NCI-H345 (cell line): Measurements from ENCODE around the gene TRIM56.
"Not testable (repeated sequence)": the region's sequence is repeated elsewhere in the genome, so short reads cannot be mapped to it uniquely, and the experiment has no call there.

Experiments
- DNase-seq: peaks from one replicate; lab custom pipeline; 2025; lab: John Stamatoyannopoulos, UW

TRIM56 gene

DNA sequence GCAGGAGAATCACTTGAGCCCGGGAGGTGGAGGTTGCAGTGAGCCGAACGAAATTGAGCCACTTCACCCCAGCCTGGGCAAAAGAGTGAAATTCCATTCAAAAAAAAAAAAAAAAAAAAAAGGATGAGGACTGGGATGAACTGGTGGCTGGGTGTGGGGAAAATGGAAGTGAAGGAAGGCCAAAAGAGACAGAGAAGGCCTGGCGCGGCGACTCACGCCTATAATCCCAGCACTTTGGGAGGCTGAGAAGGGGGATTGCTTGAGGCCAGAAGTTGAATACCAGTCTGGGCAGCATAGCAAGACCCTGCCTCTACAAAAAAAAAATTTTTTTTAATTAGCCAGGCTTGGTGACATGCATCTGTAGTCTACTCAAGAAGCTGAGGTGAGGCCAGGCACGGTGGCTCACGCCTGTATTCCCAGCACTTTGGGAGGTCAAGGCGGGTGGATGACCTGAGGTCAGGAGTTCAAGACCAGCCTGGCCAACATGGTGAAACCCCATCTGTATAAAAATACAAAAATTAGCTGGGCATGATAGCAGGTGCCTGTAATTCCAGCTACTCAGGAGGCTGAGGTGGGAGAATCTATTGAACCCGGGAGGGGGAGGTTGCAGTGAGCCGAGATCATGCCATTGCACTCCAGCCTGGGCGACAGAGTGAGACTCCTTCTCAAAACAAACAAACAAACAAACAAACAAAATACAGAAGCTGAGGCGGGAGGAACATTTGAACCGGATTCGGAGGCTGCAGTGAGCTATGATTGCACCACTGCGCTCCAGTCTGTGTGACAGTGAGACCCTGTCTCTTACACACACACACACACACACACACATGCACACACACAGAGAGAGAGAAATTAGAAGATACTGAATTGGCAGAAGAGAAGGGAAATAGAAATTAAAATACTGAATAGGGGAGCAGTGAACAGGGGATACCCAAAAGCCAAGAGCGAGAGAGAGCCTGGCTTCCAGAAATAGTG lies 47.6 kb downstream of the TRIM56 start:
- not testable (repeated sequence) for DNase-seq

DNA sequence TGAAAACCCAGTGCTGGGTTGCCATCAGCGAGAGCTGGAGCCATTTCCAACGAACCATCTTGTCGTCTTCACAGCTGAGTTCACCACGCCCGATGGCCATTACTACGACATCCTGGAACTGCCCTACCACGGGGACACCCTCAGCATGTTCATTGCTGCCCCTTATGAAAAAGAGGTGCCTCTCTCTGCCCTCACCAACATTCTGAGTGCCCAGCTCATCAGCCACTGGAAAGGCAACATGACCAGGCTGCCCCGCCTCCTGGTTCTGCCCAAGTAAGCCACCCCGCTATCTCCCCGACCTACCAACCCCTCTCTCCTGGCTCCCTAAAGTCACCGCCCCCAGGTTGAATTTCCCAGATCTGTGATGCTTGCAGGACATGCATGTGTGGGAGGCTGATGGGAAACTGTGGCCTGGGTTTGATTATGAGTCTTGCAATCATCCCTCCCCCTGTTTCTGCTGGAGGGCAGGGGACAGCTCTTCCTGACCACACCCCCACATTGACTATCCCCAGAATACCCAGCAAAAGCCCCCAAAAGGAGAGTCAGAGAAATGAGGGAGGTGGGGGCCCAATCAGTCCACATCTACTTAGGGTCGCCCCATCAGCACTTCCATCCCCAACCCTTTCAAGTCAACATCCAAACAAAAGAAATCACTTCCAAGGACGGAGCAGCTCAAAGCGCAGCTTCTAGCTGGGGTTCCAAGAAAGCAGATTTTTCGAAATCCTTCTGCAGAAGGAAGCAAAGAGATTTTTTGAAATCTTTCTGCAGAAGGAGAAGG lies 48.5 kb downstream of the TRIM56 start:
- no peak for DNase-seq

DNA sequence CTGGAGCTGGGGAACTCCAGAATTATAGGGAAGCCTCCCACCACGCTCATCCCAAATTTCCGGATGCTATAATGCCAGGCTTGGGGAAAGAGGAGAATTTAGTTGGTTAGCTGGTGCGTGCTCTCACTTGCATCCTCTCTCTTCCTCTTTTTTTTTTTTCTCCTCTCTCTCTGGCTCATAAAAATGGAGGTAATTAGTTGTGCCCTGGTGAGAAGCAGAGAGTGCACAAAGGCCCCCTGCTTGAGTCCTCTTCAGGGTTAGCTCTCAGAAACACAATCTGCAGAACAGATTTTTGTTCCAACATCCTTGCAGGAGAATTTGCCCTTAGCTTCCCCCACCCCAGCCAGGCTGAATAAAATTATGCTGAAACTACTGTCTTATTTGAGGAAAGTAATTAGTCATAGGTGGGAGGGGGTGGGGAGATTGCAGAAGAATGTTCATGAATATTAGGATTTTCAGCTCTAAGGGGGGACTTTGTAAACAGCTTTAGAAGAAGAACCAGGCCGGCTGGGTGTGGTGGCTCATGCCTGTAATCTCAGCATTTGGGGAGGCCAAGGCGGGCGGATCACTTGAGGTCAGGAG lies 49.2 kb downstream of the TRIM56 start:
- DNase-seq = no peak

DNA sequence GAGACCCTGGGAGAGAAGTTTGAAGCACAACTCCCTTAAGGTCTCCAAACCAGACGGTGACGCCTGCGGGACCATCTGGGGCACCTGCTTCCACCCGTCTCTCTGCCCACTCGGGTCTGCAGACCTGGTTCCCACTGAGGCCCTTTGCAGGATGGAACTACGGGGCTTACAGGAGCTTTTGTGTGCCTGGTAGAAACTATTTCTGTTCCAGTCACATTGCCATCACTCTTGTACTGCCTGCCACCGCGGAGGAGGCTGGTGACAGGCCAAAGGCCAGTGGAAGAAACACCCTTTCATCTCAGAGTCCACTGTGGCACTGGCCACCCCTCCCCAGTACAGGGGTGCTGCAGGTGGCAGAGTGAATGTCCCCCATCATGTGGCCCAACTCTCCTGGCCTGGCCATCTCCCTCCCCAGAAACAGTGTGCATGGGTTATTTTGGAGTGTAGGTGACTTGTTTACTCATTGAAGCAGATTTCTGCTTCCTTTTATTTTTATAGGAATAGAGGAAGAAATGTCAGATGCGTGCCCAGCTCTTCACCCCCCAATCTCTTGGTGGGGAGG lies 52.5 kb downstream of the TRIM56 start:
- DNase-seq = no peak

DNA sequence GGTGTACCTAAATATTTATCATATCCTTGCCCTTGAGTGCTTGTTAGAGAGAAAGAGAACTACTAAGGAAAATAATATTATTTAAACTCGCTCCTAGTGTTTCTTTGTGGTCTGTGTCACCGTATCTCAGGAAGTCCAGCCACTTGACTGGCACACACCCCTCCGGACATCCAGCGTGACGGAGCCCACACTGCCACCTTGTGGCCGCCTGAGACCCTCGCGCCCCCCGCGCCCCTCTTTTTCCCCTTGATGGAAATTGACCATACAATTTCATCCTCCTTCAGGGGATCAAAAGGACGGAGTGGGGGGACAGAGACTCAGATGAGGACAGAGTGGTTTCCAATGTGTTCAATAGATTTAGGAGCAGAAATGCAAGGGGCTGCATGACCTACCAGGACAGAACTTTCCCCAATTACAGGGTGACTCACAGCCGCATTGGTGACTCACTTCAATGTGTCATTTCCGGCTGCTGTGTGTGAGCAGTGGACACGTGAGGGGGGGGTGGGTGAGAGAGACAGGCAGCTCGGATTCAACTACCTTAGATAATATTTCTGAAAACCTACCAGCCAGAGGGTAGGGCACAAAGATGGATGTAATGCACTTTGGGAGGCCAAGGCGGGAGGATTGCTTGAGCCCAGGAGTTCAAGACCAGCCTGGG lies 53.1 kb downstream of the TRIM56 start:
- DNase-seq = peak; percentile 25

DNA sequence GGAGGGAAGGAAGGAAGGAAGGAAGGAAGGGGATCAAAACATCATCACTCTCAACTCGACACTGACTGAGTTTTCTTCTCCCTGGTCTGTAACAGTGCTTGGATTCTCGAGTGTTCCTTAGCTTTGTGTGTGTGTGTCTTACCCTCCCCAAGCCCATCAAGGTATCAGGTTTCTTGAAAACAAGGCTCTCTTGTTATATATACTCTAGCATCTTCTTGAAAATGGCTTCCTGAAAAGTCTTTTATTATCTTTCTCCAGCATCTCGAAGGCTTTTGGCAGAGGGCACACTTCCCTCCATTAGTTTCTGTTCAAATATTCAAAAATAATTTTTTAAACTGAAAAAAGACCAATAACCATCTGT lies 55.0 kb downstream of the TRIM56 start:
- DNase-seq = no peak

DNA sequence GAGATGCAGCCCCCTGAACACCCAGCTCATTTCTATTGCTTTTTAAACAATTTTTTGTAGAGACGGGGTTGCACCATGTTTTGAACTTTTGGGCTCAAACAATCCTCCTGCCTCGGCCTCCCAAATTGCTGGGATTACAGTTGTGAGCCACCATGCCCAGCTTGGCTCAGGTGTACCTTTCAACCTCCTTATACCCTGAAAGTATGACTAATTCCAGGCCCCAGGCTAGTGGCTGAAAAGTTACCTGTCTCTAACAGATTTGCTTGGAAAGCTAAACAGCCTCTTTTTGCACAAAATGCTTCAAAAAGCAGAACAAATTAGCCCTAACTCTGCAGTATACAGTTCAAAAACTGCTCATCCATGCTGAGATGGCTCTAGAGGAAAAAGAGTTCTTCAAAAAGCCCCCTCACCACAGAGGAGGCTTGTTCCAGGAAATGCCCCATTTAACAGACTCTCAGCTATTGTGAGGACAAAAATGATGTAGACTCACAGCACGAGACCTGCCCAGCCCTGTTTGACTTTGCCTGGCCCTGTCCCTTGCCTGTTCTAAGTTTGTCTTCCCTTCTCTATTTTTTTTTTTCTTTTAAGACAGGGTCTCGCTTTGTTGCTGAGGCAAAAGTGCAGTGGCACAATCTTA lies 55.6 kb downstream of the TRIM56 start:
- no peak for DNase-seq
